WTC11 (cell line): ENCODE measurements around the gene NSG2.

ENCODE experiments used
- ATF2 ChIP-seq: sonication (generic); formaldehyde crosslinking; IDR thresholded peaks from 2 replicates; pipeline ENCODE4 v1.8.1; 2022; ENCODE audit warnings: low read depth, missing genetic modification reagents, borderline replicate concordance
- CREB1 ChIP-seq: sonication (generic); formaldehyde crosslinking; IDR thresholded peaks from 2 replicates; pipeline ENCODE4 v1.8.0; 2023; ENCODE audit warnings: mild to moderate bottlenecking, missing genetic modification reagents
- CTCF ChIP-seq: fragments of 200-600 bp; IDR thresholded peaks from 2 replicates; pipeline ENCODE4 v1.8.0; 2022; ENCODE audit warnings: antibody characterized with exemption
- JUN ChIP-seq: sonication (generic); formaldehyde crosslinking; IDR thresholded peaks from 2 replicates; pipeline ENCODE4 v1.8.0; 2023; ENCODE audit warnings: mild to moderate bottlenecking, missing genetic modification reagents
- SMAD3 ChIP-seq: sonication (generic); formaldehyde crosslinking; IDR thresholded peaks from 2 replicates; pipeline ENCODE4 v1.8.0; 2022; ENCODE audit warnings: missing genetic modification reagents, mild to moderate bottlenecking, borderline replicate concordance
- TEAD4 ChIP-seq: sonication (generic); formaldehyde crosslinking; IDR thresholded peaks from 2 replicates; pipeline ENCODE4 v1.8.0; 2022; ENCODE audit warnings: mild to moderate bottlenecking, missing genetic modification reagents

DNA sequence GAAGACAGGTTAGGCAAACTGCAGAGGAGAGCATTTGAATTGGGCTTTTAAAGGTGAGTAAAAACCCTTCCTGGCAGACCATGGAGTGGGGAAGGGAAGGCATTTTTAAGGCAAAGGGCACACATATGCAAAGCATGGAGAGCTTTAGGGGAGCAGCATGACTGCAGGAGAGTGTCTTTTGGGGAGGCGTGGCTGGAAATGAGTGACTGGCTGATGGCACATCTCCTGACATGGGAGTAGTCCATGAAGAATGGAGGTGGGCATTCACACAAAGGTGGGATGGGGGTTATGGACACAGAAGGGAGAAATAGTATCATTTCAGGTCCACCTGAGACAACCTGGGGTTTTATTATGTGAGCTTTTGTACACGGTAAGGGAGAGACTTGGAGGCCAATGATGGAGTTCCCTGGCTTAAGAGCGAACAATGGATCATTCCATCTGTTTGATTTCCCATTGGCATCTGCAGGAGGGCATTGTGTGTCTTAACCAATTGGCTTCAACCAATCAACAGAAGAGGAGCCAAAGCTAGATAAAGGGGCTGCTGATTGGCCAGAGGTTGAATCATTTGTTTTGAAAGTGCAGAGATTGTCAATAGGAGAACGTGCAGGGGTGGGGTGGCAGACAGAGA is 2.1 kb downstream of the NSG2 start:
- TF ChIP-seq CREB1 (CRISPR knock-in tag) (no peak), CTCF (no peak), ATF2 (CRISPR knock-in tag) (no peak), SMAD3 (no peak), JUN (CRISPR knock-in tag) (no peak), TEAD4 (no peak)
